GM21786 (cell line): Measurements from ENCODE around the gene KIF24.
"Not testable (repeated sequence)": the region's sequence is repeated elsewhere in the genome, so short reads cannot be mapped to it uniquely, and the experiment has no call there.

ENCODE experiments used
- ATAC-seq: cut with Tn5 transposase; IDR thresholded peaks from one replicate; pipeline ENCODE4 v1.9.1; 2021; ENCODE audit not compliant: unreplicated experiment

Gene KIF24

DNA sequence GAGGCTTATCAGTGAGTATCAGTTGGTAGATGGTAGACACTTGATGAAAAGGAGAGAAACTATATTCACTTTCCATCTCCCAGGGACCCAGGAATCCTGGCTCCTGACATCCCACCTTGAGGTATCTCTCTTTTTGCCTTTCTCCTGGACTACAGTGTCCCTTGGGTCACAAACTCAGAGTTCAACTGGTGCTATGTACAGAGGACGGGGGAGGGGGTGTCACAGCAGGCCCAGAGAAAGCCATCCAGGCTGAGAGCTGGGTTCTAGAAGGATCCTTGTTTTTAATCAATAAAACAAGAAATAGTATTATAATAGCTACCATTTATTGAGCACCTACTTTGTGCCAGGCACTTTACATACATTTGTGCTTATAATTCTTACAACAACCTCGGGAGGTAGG lies 37.3 kb upstream of the KIF24 start:
- no peak for ATAC-seq

DNA sequence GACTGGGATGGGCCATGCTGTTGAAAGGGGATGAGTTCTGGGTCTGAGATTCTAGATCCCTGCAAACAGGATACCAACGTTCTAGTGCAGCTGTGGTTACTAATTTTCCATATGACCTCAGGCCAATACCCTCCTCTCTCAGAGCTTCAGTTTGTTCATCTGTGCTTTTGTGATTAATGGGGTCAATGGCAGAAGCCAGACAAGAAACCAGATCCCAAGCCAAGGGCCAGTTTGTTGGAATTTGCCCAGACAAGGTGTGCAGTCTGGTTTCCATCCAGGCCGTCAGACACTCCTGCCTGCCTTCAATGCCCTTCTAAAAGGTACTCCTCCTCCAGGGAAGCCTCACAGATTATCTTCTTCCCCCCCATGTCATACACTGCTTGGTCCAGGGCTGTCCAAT lies 36.2 kb upstream of the KIF24 start:
- no peak for ATAC-seq

DNA sequence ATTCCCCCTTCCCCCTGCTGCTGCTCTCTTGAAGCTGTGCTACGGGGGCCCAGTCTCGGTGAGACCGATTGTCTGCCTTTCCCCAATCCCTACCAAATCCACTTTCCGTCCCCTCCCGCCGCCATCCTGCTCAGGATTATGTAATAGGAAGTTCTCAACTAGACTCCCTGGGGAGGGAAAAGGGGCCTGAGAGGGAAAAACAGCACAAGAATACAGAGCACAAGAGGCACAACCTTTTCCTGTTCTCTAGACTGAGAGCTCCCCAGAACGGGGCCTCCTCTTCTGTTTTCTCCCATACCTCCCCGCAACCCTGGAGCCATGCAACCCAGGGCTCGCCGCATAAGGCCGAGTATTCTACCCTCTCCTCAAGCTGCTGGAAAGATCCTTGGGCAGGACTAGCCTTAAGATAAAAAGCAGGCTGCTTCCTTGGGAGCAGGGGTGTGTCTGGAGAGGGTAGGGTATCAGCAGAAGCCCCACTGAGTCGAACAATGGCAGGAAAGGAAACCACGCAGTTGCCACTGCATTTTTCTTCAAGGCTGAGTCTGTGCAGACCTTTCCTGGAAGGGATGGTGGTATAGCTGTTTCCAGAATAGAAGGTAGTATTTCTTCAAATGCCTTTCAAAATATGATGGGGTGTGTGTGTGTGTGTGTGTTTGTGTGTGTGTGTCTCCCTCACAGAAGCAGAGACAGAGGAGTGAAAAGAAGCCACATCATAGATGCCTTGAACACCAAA lies 34.7 kb upstream of the KIF24 start:
- no peak for ATAC-seq

DNA sequence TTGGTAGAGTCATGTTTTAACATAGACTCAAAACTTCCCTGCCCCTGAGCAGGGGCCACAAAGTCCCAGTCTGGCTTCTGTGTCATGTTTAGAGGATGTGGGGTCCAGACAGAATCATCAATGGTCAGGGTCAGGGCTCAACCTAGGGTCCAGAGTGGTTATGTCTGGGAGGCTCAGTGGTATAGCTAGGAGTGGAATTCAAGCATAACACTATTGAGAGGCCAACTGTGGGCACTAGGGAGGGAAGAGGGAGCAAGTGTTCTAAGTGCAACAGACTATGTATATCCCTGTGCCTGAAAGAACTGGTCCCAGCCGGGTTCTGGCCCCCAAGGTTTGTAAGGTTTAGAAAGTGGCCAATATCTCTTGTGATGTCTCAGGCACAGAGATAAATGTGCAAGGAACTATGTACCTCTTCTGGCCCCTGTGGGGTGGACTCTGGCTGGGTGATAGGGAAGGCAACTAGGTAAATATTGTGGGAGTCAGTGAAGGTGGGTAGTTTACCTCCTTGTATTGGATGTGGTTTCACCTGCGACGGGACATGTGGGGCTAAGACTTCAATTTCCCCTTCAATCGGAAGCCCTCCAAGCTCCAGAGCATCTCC lies 33.6 kb upstream of the KIF24 start:
- ATAC-seq = no peak

DNA sequence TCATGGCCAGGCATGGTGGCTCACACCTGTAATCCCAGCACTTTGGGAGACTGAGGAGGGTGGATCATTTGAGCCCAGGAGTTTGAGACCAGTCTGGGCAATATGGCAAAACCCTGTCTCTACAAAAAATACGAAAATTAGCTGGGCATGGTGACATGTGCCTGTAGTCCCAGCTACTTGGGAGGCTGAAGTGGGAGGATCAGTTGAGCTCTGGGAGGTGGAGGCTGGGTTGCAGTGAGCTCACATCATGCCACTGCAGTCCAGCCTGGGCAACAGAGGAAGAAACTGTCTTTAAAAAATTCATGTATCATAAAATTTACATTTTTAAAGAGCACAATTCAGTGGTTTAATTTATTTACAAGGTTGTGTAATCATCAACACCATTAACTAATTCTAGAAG lies 23.9 kb upstream of the KIF24 start:
- not testable (repeated sequence) for ATAC-seq

DNA sequence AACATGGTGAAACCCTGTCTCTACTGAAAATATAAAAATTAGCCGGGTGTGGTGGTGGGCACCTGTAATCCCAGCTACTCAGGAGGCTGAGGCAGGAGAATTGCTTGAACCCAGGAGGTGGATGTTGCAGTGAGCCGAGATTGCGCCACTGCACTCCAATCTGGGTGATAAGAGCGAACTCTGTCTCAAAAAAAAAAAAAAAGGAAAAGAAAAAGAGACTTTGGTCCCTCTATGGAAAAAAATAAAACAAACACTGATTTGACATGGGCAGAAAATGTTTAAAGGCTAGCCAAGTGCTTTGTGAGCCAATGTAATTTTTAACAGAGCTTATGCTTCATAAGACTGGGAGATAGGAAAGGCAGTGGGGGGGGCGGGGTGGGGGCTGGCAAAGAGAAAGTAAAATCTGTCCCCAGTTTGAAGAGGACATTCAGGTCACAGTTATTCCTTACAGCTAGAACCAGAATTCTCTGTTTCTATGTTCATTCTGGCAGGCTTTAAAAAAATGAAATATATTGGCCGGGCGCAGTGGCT lies 23.1 kb upstream of the KIF24 start:
- ATAC-seq = not testable (repeated sequence)

DNA sequence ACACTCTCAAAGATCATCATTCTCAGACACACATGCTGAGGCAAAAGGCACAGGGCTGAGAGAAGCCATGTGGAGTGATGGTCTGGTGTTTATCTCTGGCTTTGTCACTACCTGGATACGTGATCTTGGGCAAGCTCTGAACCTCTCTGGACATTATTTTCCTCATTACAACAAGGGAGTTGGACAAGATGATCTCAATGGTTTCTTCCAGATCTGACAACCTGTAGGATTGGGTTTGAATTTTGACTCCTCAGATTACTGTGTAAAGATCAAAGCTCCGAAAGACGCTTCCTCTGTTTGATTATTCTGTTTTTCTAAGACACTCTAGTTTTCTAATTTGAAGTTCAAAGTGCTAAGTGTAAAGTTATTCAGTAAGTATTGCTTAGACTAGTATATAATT lies 20.3 kb upstream of the KIF24 start:
- ATAC-seq = no peak

DNA sequence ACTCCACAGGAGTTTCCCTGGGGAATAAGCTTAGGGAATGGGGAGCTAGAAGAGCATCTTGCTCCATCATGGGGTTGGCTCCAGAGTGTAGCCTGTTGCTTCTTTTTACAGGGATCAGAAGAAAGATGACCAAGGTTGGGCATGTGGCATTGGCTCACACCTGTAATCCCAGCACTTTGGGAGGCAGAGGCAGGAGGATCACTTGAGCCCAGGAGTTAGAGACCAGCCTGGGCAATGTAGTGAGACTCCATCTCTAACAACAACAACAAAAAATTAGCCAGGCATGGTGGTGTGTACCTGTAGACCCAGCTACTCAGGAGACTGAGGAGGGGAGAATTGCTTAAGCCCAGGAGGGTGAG lies 18.7 kb upstream of the KIF24 start:
- no peak for ATAC-seq

DNA sequence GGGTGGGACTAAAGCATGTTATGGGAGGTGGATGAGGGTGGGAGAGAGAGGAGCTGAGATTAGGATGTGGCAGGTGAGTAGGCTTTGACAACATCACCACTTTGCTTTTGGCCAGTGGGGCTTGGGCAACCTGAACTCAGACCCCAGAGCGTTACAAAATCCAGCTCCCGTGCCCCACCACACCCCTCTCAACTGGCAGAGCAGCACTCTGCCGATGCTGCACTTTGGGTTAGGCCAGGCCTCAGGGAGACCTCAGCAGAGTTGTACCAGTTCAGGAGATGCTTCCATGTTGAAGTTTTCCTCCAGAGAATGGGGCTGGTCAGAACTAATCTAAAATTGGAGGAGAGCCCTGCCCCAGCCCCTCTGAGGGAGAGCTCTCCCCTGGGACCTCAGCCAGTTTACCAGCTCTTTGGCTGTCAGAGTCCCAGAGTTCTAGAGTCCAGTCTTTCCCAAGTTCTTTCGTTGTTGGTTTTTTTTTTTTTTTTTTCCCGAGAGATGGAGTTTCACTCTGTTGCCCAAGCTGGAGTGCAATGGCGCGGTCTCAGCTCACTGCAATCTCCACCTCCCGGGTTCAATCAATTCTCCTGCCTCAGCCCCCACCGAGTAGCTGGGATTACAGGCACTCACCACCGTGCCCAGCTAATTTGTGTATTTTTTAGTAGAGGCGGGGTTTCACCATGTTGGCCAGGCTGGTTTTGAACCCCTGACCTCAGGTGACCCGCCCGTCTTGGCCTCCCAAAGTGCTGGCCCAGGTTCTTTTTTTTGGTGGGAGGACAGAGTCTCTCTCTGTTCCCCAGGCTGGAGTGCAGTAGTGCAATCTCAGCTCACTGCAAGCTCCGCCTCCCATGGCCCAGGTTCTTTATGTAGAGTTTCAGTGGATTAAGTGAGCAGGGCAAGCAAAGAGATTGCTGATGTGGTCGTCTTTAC lies 18.1 kb upstream of the KIF24 start:
- ATAC-seq = no peak

DNA sequence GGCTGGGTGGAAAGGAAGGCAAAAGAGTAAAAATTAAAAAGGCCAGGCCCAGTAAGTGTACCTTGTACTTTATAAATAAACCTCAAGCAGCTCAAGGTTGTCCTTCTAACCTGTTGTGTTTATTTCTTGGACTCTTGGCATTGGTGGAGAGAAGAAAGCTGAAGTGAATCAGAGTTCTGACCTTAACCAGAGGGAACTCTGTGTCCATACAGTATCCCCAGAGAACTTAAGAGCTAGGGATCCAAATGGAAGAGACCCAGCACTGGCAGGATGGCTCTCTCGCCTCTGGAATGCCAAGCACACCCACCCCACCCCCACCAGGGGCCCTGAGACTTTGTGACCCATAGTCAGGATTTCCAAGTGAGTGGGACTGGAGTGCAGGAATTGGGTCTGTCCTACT lies 14.5 kb upstream of the KIF24 start:
- ATAC-seq = no peak

DNA sequence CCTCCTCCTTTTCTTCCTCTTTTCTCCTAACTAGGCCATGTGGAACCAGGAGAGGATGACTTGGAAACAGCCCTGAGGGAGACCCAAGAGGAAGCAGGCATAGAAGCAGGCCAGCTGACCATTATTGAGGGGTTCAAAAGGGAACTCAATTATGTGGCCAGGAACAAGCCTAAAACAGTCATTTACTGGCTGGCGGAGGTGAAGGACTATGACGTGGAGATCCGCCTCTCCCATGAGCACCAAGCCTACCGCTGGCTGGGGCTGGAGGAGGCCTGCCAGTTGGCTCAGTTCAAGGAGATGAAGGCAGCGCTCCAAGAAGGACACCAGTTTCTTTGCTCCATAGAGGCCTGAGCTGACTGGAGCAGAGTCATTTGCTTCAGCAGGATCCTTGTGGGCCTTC lies 14.0 kb upstream of the KIF24 start:
- ATAC-seq = no peak

DNA sequence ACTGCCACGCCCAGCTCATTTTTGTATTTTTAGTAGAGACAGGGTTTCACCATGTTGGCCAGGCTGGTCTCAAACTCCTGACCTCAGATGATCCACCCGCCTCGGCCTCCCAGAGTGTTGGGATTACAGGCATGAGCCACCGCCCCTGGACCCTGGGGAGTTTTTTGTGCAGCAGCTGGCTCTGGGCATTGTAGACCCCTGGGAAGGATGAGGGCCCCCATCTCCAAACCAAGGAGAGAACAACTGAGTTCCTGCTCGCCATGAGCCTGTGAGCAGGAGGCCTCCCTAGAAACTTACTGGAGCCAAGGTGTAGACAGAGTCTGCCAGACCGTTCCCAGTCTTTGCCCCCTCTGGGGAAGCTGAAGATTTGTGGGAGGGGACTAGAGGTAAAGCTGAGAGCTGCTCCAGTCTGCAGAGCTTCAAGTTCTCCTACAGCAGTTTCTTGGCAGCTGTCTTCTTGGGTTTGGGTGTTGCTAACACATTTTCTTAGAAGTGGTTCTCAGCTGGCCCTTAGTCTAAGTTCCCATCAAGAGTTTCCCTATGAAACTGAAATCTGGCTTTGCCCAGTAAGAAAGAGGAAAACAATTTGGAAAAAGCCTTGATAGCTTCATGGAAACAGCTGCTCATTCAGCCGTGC lies 12.7 kb upstream of the KIF24 start:
- ATAC-seq = no peak

DNA sequence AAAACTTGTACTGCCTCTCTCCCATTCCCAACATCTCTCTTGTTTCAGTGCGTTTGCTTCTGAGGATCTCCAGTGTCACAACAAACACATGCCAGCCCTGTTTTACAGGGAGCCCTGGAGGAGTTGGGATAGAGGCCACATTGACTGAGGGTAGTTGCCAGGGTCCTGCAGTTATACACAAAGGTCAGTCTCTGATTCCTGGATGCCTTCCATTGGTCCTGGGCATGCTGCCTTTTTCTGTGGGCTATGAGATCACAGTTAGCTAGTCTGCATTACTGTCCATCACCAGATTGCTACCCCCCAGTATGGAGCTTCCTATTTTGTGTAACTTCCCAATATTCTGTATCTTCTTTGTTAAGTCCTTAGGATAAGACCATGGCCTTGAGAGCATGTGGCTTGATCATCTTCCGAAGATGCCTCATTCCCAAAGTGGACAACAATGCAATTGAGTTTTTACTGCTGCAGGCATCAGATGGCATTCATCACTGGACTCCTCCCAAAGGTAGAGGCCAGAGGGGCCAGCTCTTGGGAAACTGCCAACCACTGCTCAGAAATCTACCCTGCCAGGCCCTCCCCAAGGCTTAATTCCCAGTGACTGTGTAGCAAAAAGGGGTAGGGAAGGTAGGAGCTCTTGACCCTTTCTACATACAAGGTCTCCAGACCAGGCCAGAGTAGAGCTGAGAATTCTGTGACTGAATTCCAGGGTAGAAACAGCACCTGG lies 9.8 kb upstream of the KIF24 start:
- ATAC-seq = no peak

DNA sequence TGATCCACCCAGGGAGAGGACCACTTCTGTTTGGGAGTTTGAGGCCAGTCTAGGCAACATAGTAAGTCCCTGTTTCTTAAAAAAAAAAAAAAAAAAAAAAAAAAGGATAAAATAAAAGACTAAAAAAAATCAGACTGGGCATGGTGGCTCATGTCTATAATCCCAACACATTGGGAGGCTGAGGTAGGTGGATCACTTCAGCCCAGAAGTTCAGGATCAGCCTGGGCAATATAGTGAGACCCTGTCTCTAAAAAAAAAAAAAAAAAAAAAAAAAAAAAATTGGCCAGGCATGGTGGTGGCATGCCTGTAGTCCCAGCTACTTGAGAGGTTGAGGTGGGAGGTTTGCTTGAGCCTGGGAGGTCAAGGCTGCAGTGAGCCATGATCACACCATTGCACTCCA lies 9.0 kb upstream of the KIF24 start:
- ATAC-seq = not testable (repeated sequence)

DNA sequence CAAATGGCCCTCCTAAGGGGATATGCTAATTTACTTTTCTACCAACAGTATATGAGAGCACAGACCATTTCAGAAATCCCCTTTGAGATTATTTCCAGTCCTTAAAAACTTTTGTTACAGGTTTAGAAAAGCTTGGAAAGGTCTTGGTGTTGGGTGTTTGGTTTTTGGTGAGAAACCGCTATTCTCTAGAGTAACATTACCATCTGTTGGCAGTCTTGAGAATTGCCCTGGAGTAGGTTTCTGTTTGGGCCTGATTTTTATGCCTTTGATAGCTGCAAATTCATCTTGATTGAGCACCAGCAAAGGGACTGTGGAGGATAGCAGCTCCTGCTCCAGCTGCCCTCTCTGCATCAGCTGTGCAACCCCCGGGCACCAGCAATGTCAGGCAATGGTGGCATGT lies 8.3 kb upstream of the KIF24 start:
- ATAC-seq = no peak

DNA sequence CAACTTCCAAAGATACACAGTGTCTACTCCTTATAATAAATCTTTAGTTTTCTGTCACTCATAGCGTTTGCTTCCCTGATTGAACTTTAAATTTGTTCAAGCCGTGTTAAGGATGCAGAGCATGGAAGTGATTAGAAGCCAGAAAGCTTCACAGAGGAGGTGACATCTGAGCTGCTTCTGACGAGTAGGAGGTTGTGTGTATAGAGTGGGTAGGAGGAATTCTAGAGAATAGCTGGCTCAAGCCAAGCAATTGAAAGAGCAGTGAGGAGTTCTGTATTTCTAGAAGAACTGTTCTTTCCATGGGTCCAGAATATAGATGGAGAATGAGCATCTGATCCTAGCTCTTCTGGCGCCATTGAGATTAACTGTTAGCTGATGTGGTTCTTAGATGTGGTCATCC lies 6.3 kb upstream of the KIF24 start:
- ATAC-seq = no peak

DNA sequence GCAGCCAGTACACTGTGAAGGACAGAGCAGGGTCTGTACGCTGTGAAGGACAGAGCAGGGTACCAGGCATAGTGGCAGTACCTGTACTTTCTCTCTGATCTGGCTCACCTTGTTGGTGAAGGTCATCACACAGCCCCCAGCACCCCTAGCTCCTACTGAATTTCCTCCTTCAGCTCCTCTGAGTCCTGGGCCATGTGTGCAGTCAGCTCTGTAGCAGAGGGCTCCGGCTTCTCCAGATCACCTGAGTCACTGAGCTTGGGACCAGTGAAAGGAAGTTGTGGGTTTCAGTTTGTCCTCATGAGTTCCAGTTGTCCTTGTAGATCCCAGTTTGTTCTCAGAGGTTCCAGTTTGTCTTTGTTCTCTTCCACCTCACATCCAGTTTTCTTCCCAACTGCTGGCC lies 5.8 kb upstream of the KIF24 start:
- ATAC-seq = no peak

DNA sequence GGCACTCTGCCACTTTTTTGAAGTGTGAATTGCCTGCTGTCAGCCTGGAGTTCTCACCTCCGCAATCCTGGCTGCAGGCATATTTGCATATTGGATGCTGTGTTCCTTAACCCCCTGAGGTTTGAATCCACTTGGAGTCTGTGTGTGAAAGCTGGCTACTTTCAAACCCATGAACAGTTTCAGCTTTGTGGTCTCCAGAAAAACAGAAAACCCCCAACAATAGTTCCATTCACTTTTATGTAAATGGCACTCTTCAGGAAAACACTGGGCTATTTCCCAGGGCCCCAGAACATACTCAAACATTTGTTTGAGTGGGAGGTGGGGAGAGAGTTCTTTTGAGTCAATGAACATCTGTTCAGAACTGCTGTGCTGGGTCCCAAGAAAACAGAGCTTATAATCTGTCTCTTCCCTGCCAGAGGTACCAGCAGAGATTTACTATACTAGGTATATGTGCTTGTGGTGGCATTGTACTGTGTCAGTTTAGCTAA lies 5.3 kb upstream of the KIF24 start:
- no peak for ATAC-seq

DNA sequence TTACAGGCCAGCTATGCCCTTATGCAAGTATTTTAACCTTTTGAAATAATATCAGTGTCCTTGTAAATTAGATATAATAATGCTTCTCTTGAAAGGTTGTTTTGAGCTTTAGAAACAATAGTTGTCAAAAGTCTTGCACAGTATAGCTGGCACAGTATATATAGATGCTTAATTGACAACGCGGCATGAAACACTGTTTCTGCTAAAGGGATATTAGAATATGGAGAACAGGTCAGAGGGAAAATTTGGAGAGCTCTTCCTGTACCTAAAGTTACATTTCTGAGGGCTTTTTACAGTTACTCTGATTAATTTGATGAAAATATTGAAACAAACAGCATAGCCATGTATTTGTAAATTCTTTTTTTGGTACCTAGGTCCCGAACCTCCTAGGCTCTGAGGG lies 4.8 kb upstream of the KIF24 start:
- no peak for ATAC-seq
